Measurements from ENCODE around the gene NACC2. TPM values are rescaled to one million over a fixed set of nuclear protein-coding genes. Genes with fewer than 3 reads are reported as not detected.

The NACC2 gene
- total RNA-seq, 4 donors from 2014 or later: 22.9 to 37.6 (median 24.8) TPM

DNA sequence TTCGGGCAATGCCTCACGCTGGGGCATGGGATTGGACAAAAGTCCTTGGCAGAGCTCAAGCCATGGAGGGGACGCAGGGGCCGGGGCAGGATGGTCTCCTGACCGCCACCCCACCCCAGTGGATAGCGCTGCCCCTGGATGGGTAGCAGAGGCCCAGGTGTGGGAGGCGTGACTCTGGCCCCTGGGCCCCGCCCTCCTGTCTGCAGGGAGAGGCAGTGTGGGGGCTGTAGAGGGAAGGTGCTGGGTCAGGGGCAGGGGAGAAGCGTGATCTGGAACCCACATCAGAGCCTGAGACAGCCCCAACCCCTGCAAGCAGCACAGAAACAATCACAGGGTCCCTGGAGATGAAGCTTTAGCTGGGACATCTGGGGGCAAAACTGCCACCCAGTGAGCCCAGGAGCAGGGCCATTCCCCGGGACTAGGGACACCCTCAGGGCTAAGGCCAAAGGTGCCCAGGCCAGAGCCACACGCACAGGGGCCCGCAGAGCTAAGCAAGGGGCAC is 36.2 kb downstream of the NACC2 start:
- no peak for DNase-seq (ENCODE audit: low spot score)
- no peak for ATAC-seq (ENCODE audit: low FRiP score)
- TF ChIP-seq, protein P1, sequence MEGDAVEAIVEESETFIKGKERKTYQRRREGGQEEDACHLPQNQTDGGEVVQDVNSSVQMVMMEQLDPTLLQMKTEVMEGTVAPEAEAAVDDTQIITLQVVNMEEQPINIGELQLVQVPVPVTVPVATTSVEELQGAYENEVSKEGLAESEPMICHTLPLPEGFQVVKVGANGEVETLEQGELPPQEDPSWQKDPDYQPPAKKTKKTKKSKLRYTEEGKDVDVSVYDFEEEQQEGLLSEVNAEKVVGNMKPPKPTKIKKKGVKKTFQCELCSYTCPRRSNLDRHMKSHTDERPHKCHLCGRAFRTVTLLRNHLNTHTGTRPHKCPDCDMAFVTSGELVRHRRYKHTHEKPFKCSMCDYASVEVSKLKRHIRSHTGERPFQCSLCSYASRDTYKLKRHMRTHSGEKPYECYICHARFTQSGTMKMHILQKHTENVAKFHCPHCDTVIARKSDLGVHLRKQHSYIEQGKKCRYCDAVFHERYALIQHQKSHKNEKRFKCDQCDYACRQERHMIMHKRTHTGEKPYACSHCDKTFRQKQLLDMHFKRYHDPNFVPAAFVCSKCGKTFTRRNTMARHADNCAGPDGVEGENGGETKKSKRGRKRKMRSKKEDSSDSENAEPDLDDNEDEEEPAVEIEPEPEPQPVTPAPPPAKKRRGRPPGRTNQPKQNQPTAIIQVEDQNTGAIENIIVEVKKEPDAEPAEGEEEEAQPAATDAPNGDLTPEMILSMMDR (IDR thresholded peaks at IDR 0.05): no peak

GRCh38 chr9:136058084-136058483 is 37.0 kb downstream of the NACC2 start:
- ATAC-seq (ENCODE audit: low FRiP score) (no peak), DNase-seq (ENCODE audit: low spot score) (no peak)
- TF ChIP-seq, protein P1 (IDR thresholded peaks at IDR 0.05): no peak

GRCh38 chr9:136057236-136058081 is 37.6 kb downstream of the NACC2 start:
- DNase-seq (ENCODE audit: low spot score) (no peak), ATAC-seq (ENCODE audit: low FRiP score) (no peak)
- TF ChIP-seq, protein P1 (IDR thresholded peaks at IDR 0.05): no peak

GRCh38 chr9:136056546-136057235 is 38.4 kb downstream of the NACC2 start:
- ATAC-seq (ENCODE audit: low FRiP score): no peak
- DNase-seq (ENCODE audit: low spot score): no peak
- TF ChIP-seq, protein P1 (IDR thresholded peaks at IDR 0.05): no peak

DNA sequence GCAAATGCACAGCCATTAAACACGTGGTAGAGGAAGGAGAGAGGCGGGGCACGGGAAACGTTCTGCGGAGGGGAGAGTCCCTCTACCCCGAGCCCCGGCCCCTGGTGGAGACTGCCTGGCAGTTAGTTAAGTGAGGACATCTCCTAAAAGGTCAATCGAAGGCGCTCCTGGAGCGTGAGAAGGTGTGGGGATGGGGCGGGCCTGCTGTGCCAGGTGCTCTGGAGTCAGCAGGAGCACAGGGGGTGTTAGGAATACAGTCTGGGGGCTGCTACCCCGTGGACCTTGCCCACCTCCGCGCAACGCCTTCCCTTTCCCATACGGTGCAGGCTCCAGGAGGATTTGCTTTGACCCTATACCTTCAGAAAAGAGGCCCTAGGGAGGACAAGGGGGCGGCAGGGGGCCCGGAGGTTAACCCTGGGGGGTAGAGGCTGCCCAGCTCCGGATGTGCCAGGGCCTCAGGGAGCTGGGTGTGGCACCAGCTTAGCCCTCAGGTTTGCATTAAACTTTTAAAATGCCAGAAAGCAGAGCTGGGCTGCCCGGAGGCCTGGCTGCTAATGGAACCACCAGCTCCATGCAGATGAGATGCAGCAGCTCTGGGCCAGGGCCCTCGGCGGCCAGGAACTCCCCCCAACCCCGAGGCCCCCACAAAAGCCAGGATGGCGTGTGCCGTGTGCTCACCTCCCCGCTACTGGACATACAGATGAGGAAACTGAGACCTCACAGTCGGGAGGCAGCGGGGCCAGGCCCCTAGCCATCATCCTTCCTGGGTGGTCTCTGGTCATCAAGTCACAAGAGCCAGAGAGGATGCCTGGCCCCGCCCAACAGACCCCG is 39.2 kb downstream of the NACC2 start:
- no peak for DNase-seq (ENCODE audit: low spot score)
- TF ChIP-seq, protein P1 (IDR thresholded peaks at IDR 0.05): no peak
- no peak for ATAC-seq (ENCODE audit: low FRiP score)

GRCh38 chr9:136054798-136055714 is 40.0 kb downstream of the NACC2 start:
- DNase-seq (ENCODE audit: low spot score) (no peak), ATAC-seq (ENCODE audit: low FRiP score) (no peak)
- TF ChIP-seq, protein P1 (IDR thresholded peaks at IDR 0.05): no peak

All from omental fat pad (tissue), 4 donors.